ENCODE results near the gene ARHGAP4. TPM values are rescaled to one million over a fixed set of nuclear protein-coding genes. Genes with fewer than 3 reads are reported as not detected.

Gene ARHGAP4
- 0.31 and 0.82 TPM in 2 replicates for total RNA-seq (2014; rRNA removed; shearing (Covaris generic))

DNA sequence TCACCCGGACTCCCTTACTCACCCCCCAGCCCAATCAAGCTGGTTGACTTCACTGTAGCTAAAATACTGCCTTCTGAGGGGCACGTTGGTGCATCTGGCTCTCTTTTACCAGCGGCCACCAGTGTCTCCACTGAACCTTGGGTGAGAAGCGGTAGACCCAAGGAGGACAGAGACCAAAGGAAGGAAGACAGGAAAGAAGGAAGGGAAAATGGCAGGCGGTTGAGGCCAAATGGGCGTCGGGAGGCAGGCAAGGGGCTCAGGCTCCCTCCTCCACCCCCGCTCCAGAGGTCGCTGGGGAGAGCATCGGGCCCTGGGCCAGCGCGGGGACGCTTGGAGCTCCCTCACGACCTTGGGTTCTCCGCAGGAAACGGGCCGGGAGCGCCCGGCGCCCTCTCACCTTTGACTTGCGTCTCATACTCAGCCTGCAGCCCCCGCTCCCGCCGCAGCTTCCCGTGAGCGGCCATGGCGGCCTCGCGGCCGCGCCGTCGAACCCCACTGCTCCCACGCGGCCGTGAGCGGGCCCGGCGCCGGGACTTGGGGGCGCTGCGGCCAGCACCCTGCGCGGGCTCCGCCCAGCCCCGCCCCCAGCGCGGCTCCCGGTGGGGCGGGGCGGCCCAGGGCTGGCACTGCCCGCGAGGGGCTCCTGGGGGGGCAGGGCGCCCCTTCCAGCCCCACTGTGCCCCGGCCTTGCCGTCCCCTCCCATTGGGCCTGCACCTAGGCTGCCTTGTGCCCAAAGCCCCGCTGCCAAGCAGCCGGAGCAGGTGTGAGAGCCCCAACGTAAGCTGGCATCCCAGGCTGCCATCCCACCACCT is at the start of gene ARHGAP4:
Gene ARHGAP4 (minus strand): TSS at position 526 of the 813 bp plus-strand sequence. CDS start 62 bp downstream, at position 464.
- DNase-seq (ENCODE audit: low spot score) = no peak

DNA sequence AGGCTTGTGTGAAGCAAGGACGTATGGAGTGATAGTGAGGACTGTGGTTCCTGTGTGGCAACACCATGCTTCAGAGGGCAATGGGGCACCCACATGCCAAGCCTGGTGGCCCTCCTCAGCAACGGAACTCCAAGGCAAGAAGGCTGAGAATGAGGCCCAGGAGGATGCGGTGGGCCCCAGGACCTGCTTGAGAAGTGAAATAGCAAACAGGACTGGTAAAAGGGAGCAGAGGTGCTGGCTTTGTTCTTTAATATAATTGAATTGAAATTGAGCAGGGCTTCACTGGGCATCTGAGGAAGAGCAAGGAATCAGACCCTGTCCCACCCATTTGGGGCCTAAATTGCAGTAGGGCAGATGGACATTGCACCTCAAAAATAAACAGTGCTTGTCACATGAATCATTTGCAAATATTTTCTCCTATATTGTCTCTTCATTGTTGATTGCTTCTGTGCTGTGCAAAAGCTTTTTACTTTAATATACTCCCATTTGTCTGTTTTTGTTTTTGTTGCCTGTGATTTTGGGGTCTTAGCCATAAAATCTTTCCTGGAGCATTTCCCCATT is 48.7 kb upstream of the ARHGAP4 start:
- DNase-seq (ENCODE audit: low spot score) = no peak

DNA sequence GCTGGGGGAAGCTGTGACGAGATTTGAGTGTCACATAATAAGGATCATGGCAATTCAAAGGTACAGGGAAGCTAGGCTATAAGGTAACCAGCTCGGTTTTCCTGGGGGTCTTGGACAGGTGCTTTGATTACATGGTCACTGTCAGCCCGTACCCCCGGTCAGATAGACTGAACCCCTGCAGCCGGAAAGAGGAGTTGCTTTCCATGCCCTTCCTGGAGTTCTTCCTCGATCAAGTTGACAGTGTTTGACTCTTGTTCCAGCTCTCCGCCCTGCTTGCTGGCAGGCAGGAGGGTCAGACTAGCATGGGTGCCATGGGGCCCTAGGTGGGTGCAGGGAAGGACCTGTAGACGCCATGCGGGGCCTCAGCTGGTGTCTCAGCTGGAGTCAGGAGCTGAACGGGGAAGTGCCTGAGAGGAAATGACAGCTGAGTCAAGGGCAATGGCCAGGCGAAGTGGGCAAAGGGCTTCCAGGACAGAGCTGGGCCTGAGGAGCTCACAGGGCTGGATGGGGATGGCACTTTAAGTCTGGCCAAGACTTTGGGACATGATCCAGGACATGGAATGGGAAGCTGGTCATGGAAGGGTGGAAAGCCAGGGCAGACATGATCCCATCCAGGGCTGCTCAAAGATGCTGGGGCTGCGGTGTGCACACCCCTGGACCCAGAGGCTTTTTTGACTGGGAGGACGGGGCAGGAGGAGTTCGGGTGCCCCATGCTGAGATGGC is 48.1 kb upstream of the ARHGAP4 start:
- no peak for DNase-seq (ENCODE audit: low spot score)

DNA sequence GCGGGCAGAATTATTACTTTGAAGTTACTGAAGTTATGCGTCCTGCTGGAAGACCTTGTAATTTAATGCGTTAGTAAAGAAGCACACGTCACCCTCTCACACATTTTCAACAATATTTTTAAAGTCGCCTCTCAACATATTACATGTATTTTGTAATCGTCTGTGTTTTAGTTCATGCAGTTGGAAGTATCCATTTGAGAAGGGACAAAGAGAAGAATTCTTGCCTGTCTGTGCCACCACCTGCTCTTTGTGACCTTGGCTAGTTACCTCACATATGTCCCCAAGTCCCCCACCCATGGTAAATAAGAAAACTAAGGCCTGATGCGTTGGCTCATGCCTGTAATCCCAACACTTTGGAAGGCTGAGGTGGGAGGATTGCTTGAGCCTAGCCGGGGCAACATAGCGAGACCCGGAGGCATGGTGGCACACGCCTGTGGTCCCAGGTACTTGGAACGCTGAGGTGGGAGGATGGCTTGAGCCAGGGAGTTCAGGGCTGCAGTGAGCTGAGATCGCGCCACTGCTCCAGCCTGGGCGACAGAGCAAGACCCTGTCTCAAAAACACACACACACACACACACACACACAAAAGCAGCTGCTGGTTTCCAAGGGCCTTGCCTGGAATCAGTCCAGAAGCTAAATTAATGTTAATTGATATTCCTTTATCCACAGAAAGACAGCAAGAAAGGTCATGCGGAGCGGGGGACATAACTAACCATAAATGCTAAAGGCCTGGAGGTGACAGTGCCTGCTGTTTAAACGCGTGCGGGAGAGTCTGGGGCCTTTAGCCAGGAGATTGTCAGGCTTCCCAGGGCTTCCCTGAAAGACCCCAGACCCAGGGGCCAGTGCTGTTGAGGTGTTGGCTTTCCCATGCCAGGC is 47.3 kb upstream of the ARHGAP4 start:
- DNase-seq (ENCODE audit: low spot score) = no peak

DNA sequence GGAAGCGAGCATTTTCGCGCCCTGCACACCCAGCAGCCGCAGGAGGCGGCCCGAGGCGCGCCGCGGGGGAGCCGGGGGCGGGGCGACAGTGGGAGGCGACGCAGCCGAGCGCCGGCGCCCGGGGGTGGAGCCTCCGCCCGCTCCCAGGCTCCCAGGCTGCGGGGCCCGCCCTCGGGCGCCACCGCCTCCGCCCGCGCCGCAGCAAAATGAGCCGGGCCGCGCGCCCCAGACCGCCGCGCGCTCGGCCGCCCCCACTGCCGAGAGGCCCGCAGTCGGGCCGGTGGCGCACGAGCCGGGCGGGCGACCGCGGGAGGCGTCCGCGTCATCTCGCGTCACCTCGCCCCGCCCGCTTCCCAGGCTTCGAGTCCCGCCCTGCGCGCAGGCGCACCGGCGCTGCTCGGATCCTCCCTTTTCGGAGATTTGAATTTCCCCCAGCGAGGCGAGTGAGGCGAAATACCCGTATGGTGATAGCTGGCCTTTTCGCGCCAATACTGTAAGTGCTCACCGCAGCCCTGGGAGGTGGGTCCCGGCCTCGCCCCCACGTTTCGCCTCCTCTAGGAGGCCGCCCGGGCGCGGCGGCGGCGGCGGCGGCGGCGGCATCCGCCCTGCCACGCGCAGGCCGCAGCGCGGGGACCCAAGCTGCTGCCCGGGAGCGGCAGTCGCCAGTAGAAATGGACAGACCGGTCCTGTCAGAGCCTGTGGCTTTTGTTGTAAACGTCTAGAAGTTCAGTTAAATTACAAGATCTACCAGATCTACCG is 46.5 kb upstream of the ARHGAP4 start, which contains the start of gene TMEM187:
Gene TMEM187 (plus strand): TSS at position 387 of the 759 bp plus-strand sequence. CDS start 9,309 bp downstream, outside the sequence.
- peak; percentile 90 for DNase-seq (ENCODE audit: low spot score)

DNA sequence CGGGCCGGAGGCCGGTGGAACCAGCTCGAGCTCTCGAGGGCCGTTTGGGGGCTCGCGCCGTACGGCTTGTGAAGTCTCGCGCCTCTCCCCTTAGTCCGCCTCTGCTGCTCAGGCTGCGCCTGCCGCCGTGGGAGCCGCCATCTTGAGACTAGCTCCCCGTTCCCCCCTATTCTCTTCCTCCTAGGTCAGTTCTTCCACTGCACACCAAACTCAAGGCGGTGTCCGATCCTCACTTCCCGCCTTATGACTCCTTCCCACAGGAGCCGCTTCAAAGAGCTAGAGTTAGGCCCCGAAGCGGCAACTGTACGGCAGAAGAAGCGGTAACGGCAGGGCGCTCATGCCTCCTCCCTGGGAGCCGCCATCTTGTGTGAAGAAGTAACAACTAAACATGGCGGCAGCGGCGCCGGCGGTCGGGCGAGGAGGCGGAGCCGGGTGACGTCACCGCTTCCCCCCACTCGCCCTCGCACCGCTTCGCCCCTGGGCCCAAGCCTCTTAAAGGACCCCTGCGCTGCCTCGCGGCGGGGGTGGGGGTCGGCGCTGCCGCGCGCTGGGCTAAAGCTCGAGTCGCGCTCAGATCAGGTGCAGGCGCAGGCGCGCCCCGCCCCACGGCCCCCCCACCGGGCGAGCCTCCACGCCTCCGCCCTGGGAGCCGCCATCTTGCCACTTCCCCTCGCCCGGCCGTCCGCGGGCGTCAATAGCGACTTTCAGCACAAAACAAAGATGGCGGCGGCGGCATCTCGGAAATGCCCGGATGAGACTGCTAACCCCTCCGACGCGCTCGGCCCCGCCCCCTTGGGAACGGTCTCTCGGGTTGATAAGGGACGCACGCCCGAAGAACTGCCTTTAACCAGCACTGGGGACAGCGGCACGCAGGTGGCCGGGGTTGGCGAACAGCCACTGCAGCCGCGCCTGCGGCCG is 45.6 kb upstream of the ARHGAP4 start, which contains the start of gene HCFC1:
Gene HCFC1 (minus strand): TSS at position 369 of the 918 bp plus-strand sequence. CDS start 978 bp downstream, outside the sequence.
- DNase-seq (ENCODE audit: low spot score) = peak; percentile 81

DNA sequence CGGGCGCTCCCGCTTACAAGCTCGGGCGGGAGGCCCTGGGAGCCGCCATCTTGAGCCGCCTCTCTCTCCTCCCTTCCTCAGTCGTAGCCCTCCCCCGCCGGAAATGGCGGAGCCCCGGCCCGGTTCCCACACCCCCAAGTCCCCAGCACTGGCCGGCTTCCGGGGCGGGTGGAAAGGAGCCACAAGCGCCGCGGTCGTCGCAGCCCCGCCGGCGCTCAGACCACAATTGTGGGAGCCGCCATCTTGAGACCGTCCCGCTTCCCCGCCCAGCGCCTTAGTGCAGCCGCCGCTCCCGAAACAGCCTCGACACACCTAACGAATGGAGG is 45.0 kb upstream of the ARHGAP4 start:
- peak; percentile 71 for DNase-seq (ENCODE audit: low spot score)

DNA sequence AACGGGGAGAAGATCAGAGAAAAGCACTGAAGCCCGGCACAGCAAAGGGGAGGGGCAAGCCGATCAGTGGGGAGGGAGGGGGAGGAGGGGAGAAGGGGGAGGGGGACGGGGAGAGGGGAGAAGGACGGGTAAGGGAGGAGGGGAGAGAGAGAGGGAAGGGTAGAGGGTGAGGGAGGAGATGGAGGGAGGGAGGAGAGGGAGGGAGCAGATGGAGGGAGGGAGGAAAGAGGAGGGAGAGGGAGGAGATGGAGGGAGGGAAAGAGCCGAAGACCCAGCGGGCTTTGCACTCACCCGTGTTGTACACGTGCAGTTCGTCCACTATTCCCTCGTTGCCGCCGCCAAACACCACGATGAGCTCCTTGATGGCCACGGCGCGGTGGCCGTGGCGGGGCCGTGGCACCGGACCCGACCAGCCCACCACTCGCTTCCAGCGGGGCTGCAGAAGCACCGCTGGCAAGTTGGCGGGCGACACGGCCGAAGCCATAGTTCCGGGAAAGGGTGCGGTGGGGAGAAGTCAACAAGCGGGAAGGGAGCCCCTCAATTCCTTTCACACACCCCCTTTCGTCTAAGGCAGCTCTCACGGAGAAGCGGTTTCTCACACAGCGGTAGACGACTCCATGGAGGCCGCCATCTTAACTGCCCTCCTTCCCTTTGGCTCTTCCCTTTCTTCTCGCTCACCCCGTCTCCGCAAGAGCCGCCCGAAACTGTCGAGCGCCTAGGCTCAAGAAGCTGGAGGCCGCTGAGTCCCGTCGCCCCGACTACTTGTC is 44.5 kb upstream of the ARHGAP4 start:
- peak; percentile 68 for DNase-seq (ENCODE audit: low spot score)

DNA sequence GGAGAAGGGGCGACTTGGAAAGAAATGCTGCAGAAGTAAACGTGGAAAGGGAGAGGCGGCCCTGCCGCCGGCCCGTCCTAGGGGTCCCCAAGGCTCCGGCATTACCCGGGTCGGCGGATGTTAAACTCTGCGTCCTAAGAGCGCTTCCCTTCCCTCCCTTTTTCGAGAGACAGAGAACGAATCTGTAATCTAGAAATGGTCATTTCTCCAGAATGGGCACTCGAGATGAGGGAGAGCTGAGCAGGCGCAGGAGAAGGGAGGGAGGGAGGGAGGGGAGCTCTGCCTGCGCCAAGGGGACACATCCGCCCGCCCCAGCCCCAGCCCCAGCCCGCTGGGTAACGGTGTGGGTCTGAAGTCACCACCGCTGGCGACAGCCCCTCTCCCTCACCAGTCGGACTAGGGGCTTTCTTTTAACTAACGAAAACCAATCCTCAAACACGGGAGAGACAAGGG is 43.9 kb upstream of the ARHGAP4 start:
- no peak for DNase-seq (ENCODE audit: low spot score)

DNA sequence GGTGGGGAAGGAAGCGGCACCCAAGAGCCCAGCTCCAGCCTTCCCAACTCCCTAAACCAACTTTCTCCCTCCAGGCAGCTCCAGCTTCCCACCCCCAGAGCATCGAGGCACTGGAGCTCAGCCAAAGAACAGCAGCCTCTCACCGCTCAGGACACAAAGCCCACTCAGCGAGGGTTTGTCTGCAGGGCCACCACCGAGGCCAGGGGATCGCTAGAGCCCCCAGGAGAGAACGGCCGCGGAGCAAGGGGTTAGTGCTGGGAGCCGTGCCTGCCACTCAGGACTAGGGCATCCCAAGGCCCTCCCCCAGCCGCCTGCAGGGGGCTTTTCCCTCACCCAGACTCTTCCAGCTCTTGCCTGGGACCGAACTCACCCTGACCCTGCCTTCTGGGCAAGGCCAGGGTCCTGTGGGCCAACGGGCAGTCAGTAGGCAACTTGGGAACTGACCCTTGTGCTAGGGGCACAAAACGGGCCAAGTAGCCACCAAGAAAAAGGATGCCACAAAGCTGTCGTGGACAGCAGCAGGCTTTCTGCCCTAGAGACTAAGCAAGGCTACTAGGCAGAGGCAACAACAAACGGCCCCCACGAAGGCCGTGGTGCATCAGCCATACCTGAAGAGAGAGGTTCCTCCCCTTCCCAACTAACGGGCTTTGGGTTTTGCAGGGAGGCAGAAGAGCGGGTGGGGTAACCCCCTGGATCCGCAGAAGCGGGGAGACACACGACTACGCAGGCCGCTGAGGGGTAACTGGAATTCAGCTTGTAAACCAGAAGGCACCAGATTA is 43.2 kb upstream of the ARHGAP4 start:
- no peak for DNase-seq (ENCODE audit: low spot score)

DNA sequence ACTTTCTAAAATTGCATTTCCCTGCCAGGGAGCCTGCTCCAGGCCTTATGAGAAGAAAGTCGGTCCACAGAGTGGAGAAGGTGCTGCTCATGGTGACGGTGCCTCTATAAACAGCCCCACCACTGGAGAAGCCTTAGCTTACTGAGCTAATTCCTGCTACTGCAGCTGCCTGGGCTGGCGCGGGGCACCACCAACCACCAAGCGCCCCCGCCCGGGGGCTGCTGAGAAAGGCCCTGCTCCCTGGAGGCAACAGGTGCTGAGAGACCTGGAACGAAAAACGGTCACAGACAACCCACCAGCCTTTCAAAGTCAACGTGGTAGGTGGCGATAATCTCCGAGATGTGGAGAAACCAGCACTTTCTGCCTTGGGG is 42.7 kb upstream of the ARHGAP4 start:
- no peak for DNase-seq (ENCODE audit: low spot score)

DNA sequence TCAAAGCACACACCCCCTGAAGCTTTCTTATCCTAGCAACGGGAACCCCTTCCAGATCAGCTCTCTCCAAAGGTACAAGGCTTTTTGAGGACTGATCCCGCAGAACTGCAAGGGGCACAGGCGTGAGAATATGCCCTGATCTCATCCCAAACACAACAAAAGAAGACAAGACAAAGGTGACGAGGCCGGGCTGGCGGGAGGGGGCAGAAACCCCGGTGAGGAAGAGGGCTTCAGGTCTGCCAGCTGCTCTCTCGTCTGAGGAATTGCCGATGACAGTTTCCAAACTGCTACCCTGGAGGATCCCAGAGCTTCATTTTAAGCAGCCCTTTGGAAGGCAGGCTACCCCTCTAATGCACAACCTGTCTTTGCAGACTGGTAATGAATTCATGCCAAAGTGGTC is 42.2 kb upstream of the ARHGAP4 start:
- no peak for DNase-seq (ENCODE audit: low spot score)

DNA sequence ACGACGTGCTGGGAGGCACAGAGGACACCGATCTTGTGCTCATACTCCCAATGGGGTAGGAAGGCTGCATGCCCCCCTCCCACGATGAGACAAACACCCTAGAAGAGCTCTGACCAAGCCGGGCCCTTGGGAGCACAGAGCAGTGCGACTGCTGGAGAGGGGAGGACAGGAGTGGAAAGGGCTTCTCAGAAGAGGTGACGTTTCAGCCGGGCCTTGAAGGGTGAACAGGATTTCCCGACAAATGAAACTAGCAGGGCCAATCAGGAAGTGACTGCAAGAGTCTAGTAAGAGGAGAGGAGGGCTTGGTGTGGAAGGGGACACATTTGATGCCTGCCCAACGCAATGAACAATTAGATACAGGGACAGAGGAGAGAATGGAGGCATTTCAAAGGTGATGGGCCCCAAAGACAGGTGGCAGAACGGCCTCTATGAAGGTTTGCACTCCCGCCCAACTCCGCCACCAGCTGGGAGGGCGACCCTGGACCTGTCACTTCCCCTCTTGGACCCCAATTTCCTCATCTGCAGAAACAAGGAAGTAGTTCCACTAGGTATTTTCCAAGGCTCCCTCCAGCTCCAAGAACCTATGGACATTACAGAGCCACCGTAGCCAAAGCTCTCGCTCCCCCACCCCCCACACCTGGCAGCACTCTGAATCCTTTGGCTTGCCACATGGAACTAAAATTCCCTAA is 41.6 kb upstream of the ARHGAP4 start:
- DNase-seq (ENCODE audit: low spot score) = no peak

DNA sequence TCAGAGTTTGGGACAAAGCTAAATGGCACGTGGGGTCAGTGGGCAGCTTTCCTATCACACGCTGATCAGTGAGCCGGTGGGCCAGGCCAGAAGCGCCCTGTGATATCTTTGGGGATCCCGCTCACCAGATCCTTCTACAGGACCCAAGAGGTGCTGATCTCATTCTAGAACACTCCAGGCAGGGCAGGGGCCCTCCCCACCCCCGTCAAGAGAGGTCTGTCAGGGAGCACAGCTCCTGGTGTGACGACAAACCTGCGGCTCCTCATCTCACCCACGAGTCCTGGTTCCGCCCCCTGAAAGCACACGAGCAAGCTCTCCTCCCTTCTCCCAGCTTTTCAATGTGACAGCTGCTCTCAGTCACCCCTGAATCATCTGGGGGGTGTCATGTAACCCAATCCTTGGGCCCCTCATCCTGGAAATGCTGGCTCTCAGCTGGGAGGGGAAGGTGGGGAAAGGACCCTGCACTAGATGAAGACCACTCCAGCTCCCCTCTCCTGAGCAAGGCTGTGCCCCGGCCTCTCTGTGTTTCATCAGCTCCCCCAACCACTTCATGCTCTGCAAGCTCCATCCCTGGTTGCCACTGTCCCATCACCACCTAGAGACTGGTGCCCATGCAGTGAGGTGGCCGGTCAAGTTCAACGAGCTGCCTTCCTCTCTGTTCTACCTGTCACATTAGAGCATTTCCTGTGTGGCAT is 40.9 kb upstream of the ARHGAP4 start:
- no peak for DNase-seq (ENCODE audit: low spot score)

DNA sequence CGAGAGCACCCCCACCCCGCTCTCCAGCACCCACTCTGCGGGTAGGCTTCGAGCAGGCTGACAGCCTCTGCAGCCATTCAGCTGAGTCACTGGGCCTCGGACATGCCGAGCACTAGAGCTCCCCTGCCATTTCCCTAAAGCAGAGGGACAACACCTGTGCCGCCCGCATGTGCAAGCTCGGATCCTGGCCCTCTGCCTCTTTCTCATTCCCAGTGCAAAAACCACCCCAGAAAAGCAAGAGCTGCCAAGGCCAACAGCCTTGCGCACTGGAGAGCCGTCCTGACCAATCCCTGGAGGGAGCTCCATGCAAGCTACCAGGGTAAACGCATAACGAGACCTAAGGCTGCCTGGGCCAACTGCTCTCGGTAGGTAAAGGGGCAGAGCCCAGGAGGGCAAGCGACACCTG is 40.2 kb upstream of the ARHGAP4 start:
- no peak for DNase-seq (ENCODE audit: low spot score)

DNA sequence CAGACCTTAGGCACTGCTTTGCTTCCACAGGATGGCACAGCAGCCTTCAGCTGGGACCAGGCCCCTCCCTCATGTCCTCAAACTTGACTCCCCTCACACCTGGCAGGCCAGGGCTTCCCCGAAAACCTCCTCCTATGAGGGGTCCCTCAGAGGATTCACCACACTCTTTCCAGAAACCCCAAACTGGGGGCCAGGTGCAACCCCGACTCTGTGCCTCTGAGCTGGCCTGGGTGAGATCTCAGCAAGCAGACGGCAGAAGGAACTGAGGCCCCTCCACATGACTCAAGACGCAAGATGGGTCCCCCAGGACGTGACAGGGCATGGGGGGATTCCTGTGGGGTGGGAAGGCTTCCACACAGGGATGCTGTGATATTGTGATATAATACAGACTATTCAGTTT is 39.3 kb upstream of the ARHGAP4 start:
- no peak for DNase-seq (ENCODE audit: low spot score)

DNA sequence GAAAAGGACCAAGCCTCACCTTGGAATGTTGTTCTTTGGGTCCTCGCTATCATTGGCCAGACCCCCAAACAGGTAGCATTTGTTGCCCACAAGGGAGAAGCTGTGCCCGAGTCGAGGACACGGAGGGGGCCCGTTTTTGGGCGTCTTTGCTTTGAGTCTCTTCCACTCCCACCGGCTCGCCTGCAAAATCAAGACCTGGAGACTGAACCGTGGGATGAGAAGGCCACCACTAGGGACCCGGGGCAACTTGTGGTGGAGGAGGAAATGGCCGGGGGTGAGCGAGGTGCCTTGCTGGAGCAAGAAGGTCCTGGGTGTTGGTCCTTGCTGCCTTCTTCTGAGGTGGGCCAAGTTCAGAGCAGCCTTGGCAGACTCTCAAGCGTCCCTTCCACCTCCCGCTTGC is 38.0 kb upstream of the ARHGAP4 start:
- no peak for DNase-seq (ENCODE audit: low spot score)

All from H4 (cell line).